ENCODE results near the gene DDIT3. TPM values are rescaled to one million over a fixed set of nuclear protein-coding genes. Genes with fewer than 3 reads are reported as not detected.
A peak's percentile ranks its signal among the peaks of the same experiment; 100 is the strongest.

Gene DDIT3
- total and polyA plus RNA-seq, 2 of the 4 experiments (the other 2 are of a cell fraction) = 19.4 to 54.4 TPM

GRCh38 chr12:57529831-57530230, 9.5 kb upstream of the DDIT3 start:
- H3K27me3 ChIP-seq (ENCODE audit: control insufficient read depth, insufficient read depth, low read length) = no peaks in the 10 kb centered on the region
- H3K23ac ChIP-seq (ENCODE audit: low read depth, low read length) = no peak overlapping the region
- WGBS, 2 experiments (ENCODE audit: extremely low coverage in 2 of 2, insufficient read length in 1 of 2) = no CpG with 5 or more reads among the region's 6 CpGs
- H2BK5ac ChIP-seq (ENCODE audit: low read depth, low read length, poor library complexity, severe bottlenecking) = no peak overlapping the region
- no peak overlapping the region for H4K5ac ChIP-seq (ENCODE audit: low read depth, low read length)
- no peak overlapping the region for H2AFZ ChIP-seq (replicated peaks; ENCODE audit: low read length, poor library complexity)
- H3K36me3 ChIP-seq (ENCODE audit: control insufficient read depth, insufficient read depth, low read length) = peaks cover 81% of the 10 kb centered on the region
- no peaks in the 10 kb centered on the region for H3K9me3 ChIP-seq (ENCODE audit: control insufficient read depth, insufficient read depth, low read length)
- H2AK9ac ChIP-seq (replicated peaks; ENCODE audit: low read depth, low read length, poor library complexity) = no peak overlapping the region
- H3K9ac ChIP-seq (ENCODE audit: low read depth, low read length) = no peak overlapping the region
- H3K9me1 ChIP-seq (ENCODE audit: insufficient read depth, low read length) = no peaks in the 10 kb centered on the region; the same call in 1 of the 2 replicates
- H2BK15ac ChIP-seq (ENCODE audit: low read depth, low read length) = no peak overlapping the region
- H3K18ac ChIP-seq (ENCODE audit: low read depth, low read length) = no peak overlapping the region
- H2BK120ac ChIP-seq (ENCODE audit: low read depth, low read length) = no peak overlapping the region
- ChIA-PET CTCF (no interaction called here), POLR2A (ENCODE audit: unreplicated experiment) (no interaction called here)
- H4K91ac ChIP-seq (ENCODE audit: insufficient read depth, low read depth, low read length) = no peak overlapping the region
- no TSS peak for BruUV-seq (replicated peaks)
- H3K79me1 ChIP-seq (ENCODE audit: low read depth in 1 of 2, low read length in 2 of 2) = peaks cover 9 to 42% of the 10 kb centered on the region in 2 experiments
- in situ Hi-C loops (cut with MboI; ENCODE audit: low sequenced_read_pairs) = no loop called here
- no peak overlapping the region for H2BK20ac ChIP-seq (ENCODE audit: low read depth, low read length)
- no peaks in the 10 kb centered on the region; the same call in 1 of the 2 replicates for H3K4me1 ChIP-seq (ENCODE audit: control insufficient read depth, insufficient read depth, low read length)
- H3K27ac ChIP-seq (ENCODE audit: insufficient read depth, low read length) = no peak overlapping the region
- H4K20me1 ChIP-seq (ENCODE audit: insufficient read depth, low read length) = peaks cover 8% of the 10 kb centered on the region
- dilution Hi-C loops (cut with HindIII; ENCODE audit: low sequenced_read_pairs, unreplicated experiment) = no loop called here
- no peak for ATAC-seq (ENCODE audit: low read depth)
- no peak overlapping the region for H2AK5ac ChIP-seq (ENCODE audit: low read depth, low read length)
- H3K14ac ChIP-seq (replicated peaks; ENCODE audit: low read depth, low read length) = no peak overlapping the region
- intact Hi-C loops (cut with micrococcal nuclease) = no loop called here
- no peak overlapping the region for H3K4me2 ChIP-seq (ENCODE audit: low read depth, low read length)
- no peak overlapping the region for H3K4ac ChIP-seq (ENCODE audit: low read depth, low read length)
- H3K56ac ChIP-seq (ENCODE audit: extremely low read depth, insufficient read depth, low read length) = no peak overlapping the region
- TF ChIP-seq USF2 (IDR thresholded peaks at IDR 0.05; ENCODE audit: low read depth, low read length) (no peak), FOS (IDR thresholded peaks at IDR 0.05; ENCODE audit: low read depth, low read length) (no peak), CEBPB (IDR thresholded peaks at IDR 0.05; ENCODE audit: low read depth, low read length) (peak; percentile 22; the same call in 1 of the 2 replicates)
- no peak overlapping the region for H3K4me3 ChIP-seq (ENCODE audit: insufficient read depth, low read depth, low read length)
- H4K8ac ChIP-seq (ENCODE audit: low read depth in 2 of 2, low read length in 2 of 2) = no peak overlapping the region
- no peak for DNase-seq

Data from IMR-90 (cell line).